Right lobe of liver (tissue), 6 donors: ENCODE data around the gene FEM1B. TPM values are rescaled to one million over a fixed set of nuclear protein-coding genes. Genes with fewer than 3 reads are reported as not detected.

Experiments
- ATAC-seq, 4 donors: fragments of 200-7000 bp; cut with Tn5 transposase; one replicate each; pipeline ENCODE4 v1.9.1; 2020; ENCODE audit warnings: mild to moderate bottlenecking in 4 of 4, moderate library complexity in 4 of 4
- DNase-seq, 3 donors: peaks; one replicate each; pipeline ENCODE4 v3.0.0-alpha.2; 2020
- H3K27ac ChIP-seq, 3 donors: fragments of 200-600 bp; one replicate each; pipeline ENCODE4 v1.8.0; 2022
- H3K27me3 ChIP-seq, 2 donors: fragments of 200-600 bp; one replicate each; pipeline ENCODE4 v1.8.0; 2022
- H3K36me3 ChIP-seq, 4 donors: fragments of 200-600 bp; sonication (generic) in 1 of 4; one replicate each; pipeline versions ENCODE4 v1.5.1 to v1.8.0; 2017 to 2022; ENCODE audit warnings: control low read depth in 1 of 4
- H3K4me1 ChIP-seq, 4 donors: fragments of 200-600 bp; sonication (generic) in 1 of 4; one replicate each; pipeline versions ENCODE4 v1.5.1 to v1.8.0; 2017 to 2022; ENCODE audit warnings: control low read depth in 1 of 4
- H3K4me3 ChIP-seq, 3 donors: fragments of 200-600 bp; one replicate each; pipeline ENCODE4 v1.8.0; 2022
- H3K9me3 ChIP-seq, 4 donors: fragments of 200-600 bp; sonication (generic) in 1 of 4; one replicate each; pipeline versions ENCODE4 v1.5.1 to v1.8.0; 2017 to 2022; ENCODE audit warnings: control low read depth in 1 of 4
- POLR2A ChIP-seq: fragments of 450-650 bp; IDR thresholded peaks from one replicate; pipeline ENCODE4 v1.6.1; 2017; ENCODE audit warnings: antibody characterized with exemption, mild to moderate bottlenecking
- WGBS: methylation state at CpG from one replicate; pipeline ENCODE4 v1.1.6; 2018; ENCODE audit warnings: low coverage, low lambda C conversion rate; ENCODE audit not compliant: insufficient coverage; ENCODE audit errors: missing lambda C conversion rate; 5-methylcytosine and 5-hydroxymethylcytosine counted together
- intact Hi-C, 2 donors: fragments of 100-400 bp; cut with DNase I; formaldehyde crosslinking; loops; one replicate each; pipeline versions ENCODE4 v1.11.2 to v1.14.1; 2022
- total RNA-seq, 6 experiments: library from RNA; depleted of rRNA in 2 of 6; stranded (reverse); fragments of >200 nt in 2 of 6; fragmentation: NEBNext Ultra II Directional in 3 of 6; extraction: Animal tissue kit (Norgen Biotek cat#: 25700) in 3 of 6; gene quantifications; one replicate each; pipeline versions ENCODE4 v1.1.0 to v1.2.4, GENCODE V29; 2016 to 2023
- TF ChIP-seq, protein P1 (sequence below), 4 donors: fragments of 200-600 bp in 3 of 4; fragments of 450-650 bp in 1 of 4; IDR thresholded peaks; one replicate each; pipeline versions ENCODE4 v1.5.1 to v1.8.0; 2016 to 2022; ENCODE audit warnings: antibody characterized with exemption in 4 of 4, mild to moderate bottlenecking in 2 of 4
- donor health status: DM: no; HTN: yes; CAD: no.
- donor health status: DM: no; HTN: no; CAD: no.
- donor health status: DM: no; HTN: no; CAD: no.
- donor health status: DM: no; HTN: yes; CAD: no.
- donor health status: DM: no; HTN: yes; CAD: no.

FEM1B gene
- total RNA-seq, 6 experiments from 2014 or later: 17.7 to 28.3 (median 23.1) TPM

DNA sequence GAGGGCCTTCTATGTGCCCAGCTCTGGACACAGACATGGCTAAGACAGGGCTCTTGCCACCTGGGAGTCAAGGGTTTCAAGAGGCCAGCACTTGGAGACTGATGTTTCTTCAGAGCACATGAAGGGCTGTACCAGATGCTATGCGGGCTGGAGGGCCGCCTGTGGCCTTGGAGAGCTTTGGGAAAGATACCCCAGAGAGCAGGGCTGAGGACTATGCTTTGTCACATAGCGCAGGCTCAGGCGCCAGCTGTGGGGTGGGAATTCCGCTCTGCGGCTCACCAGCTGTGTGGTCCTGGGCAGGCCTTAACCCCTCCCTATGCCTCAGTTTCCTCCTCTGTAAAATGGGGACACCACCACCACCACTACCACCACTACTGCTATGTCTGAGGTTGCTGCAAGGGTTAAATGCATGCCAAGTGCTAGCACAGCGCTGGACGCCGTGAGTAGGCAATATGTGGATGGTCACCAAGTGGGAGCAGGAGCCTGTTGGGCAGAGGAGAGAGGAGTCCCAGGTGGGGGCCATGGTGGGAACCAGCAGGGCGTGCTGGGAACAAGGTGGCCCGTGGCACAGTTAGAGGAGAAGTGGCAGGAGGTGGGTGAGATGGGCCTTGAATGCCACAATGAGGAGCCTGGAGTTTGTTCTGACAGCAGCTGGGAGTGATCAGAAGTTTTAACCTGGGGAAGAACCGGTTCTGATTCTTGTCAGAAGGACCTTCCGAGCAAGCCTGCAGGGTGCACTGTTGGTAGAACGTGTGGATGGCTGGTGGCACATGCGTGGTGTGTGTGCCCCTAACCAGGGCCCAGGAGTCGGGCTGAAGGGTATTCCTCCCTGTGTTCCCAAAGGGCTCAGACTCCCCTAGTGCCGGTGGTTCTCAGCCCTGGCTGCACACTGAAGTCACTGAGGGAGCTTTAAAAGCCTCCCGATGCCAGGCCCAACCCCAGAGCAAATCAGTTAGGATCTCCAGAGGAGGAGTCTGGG is 41.7 kb downstream of the FEM1B start:
- Histone ChIP-seq H3K27ac (no peak overlapping the region), H3K9me3 (no peaks in the 10 kb centered on the region), H3K27me3 (no peaks in the 10 kb centered on the region), H3K4me1 (no peaks in the 10 kb centered on the region), H3K36me3 (no peaks in the 10 kb centered on the region), H3K4me3 (no peak overlapping the region)
- DNase-seq (no peak), ATAC-seq (no peak)
- TF ChIP-seq, protein P1, sequence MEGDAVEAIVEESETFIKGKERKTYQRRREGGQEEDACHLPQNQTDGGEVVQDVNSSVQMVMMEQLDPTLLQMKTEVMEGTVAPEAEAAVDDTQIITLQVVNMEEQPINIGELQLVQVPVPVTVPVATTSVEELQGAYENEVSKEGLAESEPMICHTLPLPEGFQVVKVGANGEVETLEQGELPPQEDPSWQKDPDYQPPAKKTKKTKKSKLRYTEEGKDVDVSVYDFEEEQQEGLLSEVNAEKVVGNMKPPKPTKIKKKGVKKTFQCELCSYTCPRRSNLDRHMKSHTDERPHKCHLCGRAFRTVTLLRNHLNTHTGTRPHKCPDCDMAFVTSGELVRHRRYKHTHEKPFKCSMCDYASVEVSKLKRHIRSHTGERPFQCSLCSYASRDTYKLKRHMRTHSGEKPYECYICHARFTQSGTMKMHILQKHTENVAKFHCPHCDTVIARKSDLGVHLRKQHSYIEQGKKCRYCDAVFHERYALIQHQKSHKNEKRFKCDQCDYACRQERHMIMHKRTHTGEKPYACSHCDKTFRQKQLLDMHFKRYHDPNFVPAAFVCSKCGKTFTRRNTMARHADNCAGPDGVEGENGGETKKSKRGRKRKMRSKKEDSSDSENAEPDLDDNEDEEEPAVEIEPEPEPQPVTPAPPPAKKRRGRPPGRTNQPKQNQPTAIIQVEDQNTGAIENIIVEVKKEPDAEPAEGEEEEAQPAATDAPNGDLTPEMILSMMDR (IDR thresholded peaks at IDR 0.05): no peak
- TF ChIP-seq POLR2A: no peak
- intact Hi-C loops: loop anchor here in 1 of 2 donors (10.0 kb wide), 1 partner anchor 66 kb away; no protein-coding TSS in a partner anchor
- WGBS: 73% methylated on average over 5 of the region's 18 CpGs

DNA sequence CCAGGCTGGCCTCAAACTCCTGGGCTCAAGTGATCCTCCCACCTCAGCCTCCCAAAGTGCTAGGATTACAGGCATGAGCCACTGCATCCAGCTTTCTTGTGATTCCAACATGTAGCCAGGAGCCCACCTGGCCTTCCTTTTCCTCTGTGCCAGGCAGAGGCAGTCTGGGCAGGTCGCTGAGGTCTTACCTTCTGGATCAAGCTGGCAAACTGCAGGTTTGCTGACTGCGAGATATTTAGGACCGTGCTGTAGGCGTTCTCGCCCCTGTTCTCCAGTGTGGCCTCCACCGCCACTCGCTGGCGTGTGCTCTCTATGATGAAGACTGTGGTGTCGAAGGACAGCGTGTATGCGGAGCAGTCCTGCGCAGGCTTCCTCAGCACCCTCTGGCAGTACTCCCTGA is 42.5 kb downstream of the FEM1B start:
- WGBS: 90% methylated on average over 7 of the region's 12 CpGs
- no peaks in the 10 kb centered on the region for H3K4me1 ChIP-seq
- intact Hi-C loops: loop anchor here in 1 of 2 donors (10.0 kb wide), 2 partner anchors 65 to 355 kb away; no protein-coding TSS in a partner anchor
- no peaks in the 10 kb centered on the region for H3K9me3 ChIP-seq
- TF ChIP-seq, protein P1 (IDR thresholded peaks at IDR 0.05): no peak
- TF ChIP-seq POLR2A: no peak
- H3K36me3 ChIP-seq: no peaks in the 10 kb centered on the region
- no peaks in the 10 kb centered on the region for H3K27me3 ChIP-seq
- H3K27ac ChIP-seq: no peak overlapping the region
- DNase-seq (no peak), ATAC-seq (no peak)
- no peak overlapping the region for H3K4me3 ChIP-seq

DNA sequence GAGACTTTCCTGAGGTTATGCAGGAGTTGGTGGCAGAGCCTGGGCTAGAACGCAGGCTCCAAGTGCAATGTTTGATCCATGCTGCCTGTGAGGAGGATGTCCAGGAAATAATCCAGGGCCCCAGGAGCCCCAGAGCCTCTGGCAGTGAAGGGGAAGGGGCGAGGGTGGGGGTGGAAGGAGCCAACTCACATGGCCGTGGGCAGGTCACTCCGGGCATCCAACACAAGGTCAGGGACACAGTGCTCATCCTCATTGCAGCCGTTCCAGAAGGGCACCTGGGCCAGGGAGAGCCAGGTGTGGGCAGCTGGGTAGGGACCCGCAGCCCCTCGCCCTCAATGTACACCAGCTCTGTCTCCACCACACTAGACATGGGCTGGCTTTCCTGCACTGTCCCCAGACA is 43.7 kb downstream of the FEM1B start:
- no peaks in the 10 kb centered on the region for H3K27me3 ChIP-seq
- no peaks in the 10 kb centered on the region for H3K4me1 ChIP-seq
- DNase-seq: no peak
- intact Hi-C loops: loop anchor here in 1 of 2 donors (10.0 kb wide), 1 partner anchor 354 kb away; no protein-coding TSS in a partner anchor
- H3K4me3 ChIP-seq: no peak overlapping the region
- TF ChIP-seq POLR2A: no peak
- TF ChIP-seq, protein P1 (IDR thresholded peaks at IDR 0.05): no peak
- H3K27ac ChIP-seq: no peak overlapping the region
- no peak for ATAC-seq
- H3K36me3 ChIP-seq: no peaks in the 10 kb centered on the region
- H3K9me3 ChIP-seq: no peaks in the 10 kb centered on the region
- 38% methylated on average over 7 of the region's 7 CpGs for WGBS

DNA sequence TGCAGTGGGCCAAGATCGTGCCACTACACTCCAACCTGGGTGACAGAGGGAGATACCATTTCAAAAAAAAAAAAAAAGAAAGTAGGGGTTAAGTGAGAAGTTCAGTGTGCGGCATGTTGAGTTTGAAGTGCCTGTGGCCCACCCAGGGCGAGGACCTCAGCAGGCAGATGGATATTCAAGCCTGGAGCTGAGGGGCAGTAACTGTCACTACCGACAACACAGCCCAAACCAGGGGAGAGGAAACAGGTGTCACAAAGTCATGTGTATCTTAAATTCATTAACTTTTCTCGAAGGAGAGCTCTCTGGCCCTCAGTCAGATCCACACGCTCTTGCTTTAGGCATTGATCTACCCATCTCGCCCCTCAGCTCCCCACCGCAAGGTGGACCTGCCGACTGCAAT is 45.3 kb downstream of the FEM1B start:
- Histone ChIP-seq H3K4me1 (no peaks in the 10 kb centered on the region), H3K9me3 (no peaks in the 10 kb centered on the region), H3K27ac (no peak overlapping the region), H3K4me3 (no peak overlapping the region), H3K36me3 (no peaks in the 10 kb centered on the region), H3K27me3 (no peaks in the 10 kb centered on the region)
- WGBS: 73% methylated on average over 7 of the region's 9 CpGs
- ATAC-seq (no peak), DNase-seq (no peak)
- intact Hi-C loops: loop anchor here in 1 of 2 donors (10.0 kb wide), 1 partner anchor 352 kb away; no protein-coding TSS in a partner anchor
- TF ChIP-seq, protein P1 (IDR thresholded peaks at IDR 0.05): no peak
- TF ChIP-seq POLR2A: no peak
